Activated naive CD8-positive, alpha-beta T cell treated with anti-CD3 and anti-CD28 coated beads for 36 hours (primary cell): ENCODE data around the gene PRTFDC1. TPM values are rescaled to one million over a fixed set of nuclear protein-coding genes. Genes with fewer than 3 reads are reported as not detected.
"Not testable (repeated sequence)": the region's sequence is repeated elsewhere in the genome, so short reads cannot be mapped to it uniquely, and the experiment has no call there.

Experiments used
- DNase-seq: peaks from one replicate; pipeline ENCODE4 v3.0.0; 2021
- H3K27ac Mint-ChIP-seq: one replicate; pipeline ENCODE4 v1.8.0; 2022; ENCODE audit warnings: mild to moderate bottlenecking, moderate library complexity, mixed read lengths
- H3K27me3 Mint-ChIP-seq: one replicate; pipeline ENCODE4 v1.8.0; 2022; ENCODE audit warnings: mild to moderate bottlenecking, mixed read lengths
- H3K36me3 Mint-ChIP-seq: one replicate; pipeline ENCODE4 v1.8.0; 2021; ENCODE audit warnings: mild to moderate bottlenecking, mixed read lengths
- H3K4me1 Mint-ChIP-seq: one replicate; pipeline ENCODE4 v1.8.0; 2021; ENCODE audit warnings: mixed read lengths
- H3K4me3 Mint-ChIP-seq: one replicate; pipeline ENCODE4 v1.8.0; 2022; ENCODE audit warnings: mild to moderate bottlenecking, moderate library complexity, mixed read lengths
- H3K9me3 Mint-ChIP-seq: one replicate; pipeline ENCODE4 v1.8.0; 2022; ENCODE audit warnings: mixed read lengths
- total RNA-seq, 2 experiments: library from RNA; stranded (reverse); gene quantifications; one replicate each; pipeline ENCODE4 v1.2.3, GENCODE V29; 2021

Gene PRTFDC1
- total RNA-seq, 2 experiments from 2014 or later = 2.8 to 3.6 TPM

DNA sequence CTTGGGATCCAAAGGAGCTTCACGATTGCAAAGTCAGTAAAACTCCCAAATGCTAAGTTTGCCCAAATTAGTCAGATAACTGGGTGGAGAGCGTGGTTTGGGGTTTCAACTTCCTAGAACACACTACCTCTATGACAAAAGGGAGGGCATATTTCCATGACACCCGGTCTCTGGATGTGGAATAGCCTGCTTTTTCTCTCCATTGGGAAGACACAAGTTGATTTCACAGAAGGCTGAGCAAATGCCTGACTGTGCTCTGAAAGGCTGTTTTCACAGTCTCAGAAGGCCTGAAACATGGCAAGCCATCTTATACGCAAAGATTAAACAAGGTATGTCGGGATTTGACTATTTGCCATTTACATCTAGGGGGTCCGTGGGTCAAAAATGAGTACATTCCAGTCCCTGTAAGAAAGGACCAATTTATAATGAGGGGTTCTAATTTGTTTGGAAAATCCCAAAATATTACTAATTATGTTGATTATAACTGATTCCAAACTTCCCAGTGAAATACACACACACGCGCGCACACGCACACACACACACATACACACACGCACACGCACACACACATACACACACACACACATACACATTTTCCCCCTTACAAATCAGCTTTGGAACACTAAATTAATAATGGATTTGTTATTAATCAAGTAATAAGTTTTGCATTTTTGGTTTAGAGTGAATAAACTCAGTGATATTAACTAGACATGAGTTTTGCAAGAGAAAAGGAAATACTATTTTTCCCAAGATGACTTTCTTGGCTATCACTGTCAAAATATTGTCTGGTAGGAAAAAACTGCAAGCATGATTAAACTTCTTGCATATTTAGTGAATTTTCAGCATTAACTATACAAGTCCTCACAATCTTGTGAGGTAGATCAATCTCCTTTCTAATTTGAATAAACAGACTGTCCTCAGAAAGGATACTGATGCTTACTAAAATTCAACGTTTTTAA lies 105.0 kb downstream of the PRTFDC1 start:
- no peaks in the 10 kb centered on the region for H3K9me3 Mint-ChIP-seq
- peaks cover 3% of the 10 kb centered on the region for H3K4me1 Mint-ChIP-seq
- H3K27me3 Mint-ChIP-seq = no peaks in the 10 kb centered on the region
- no peaks in the 10 kb centered on the region for H3K36me3 Mint-ChIP-seq
- H3K4me3 Mint-ChIP-seq = no peak overlapping the region
- DNase-seq = no peak
- H3K27ac Mint-ChIP-seq = no peak overlapping the region

DNA sequence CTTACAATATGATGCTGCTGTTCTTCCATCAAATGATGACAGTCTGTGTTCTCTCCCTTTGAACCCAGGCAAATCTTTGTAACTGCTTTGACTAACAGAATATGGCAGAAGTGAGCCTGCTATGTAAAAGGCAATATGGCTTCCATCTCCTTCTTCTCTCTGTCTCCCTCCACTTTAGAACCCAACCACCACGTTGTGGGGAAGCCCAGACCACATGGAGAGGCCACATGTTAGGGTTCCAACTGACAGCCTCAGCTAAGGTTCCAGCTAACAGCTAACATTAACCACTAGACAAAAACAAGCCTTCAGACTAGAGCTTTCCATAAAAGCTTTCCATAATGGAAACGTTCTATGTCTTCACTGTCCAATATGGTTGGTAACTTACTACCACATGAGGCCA lies 107.7 kb downstream of the PRTFDC1 start:
- H3K27me3 Mint-ChIP-seq = no peaks in the 10 kb centered on the region
- peaks cover 3% of the 10 kb centered on the region for H3K4me1 Mint-ChIP-seq
- no peak overlapping the region for H3K27ac Mint-ChIP-seq
- DNase-seq = no peak
- H3K9me3 Mint-ChIP-seq = no peaks in the 10 kb centered on the region
- no peaks in the 10 kb centered on the region for H3K36me3 Mint-ChIP-seq
- H3K4me3 Mint-ChIP-seq = no peak overlapping the region

DNA sequence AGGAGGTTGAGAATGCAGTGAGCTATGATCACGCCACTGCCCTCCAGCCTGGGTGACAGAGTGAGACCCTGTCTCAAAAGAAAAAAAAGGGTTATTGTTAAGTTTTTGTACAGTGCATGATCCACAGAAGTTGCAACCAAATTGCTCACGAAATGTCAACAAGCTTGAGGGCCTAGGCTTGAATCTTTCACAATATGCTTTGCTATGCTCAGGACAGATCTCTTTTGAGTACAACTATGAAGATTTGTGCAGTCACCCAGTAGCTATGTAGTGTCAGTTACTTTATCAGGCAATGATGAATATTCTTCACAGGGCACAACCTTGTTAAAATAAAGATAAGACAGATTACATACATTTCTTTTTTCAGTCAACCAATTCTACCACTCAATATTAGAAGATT lies 109.2 kb downstream of the PRTFDC1 start:
- H3K9me3 Mint-ChIP-seq = no peaks in the 10 kb centered on the region
- peaks cover 3% of the 10 kb centered on the region for H3K4me1 Mint-ChIP-seq
- H3K36me3 Mint-ChIP-seq = no peaks in the 10 kb centered on the region
- H3K27ac Mint-ChIP-seq = no peak overlapping the region
- DNase-seq = no peak
- H3K27me3 Mint-ChIP-seq = no peaks in the 10 kb centered on the region
- no peak overlapping the region for H3K4me3 Mint-ChIP-seq

DNA sequence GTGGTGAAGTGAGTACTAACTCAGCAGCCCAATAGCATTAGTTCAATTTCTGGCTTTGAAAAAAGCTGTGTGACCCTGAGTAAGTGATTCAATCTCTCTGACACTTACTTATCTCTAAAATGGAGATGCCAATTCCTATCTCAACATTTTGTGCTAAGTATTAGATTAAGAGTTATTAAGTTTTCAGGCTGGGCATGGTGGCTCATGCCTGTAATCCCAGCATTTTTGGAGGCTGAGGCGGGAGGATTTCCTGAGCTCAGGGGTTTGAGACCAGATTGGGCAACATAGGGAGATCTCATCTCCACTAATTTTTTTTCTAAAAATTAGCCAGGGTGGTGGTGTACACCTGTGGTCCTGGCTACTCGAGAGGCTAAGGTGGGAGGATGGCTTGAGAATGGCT lies 109.5 kb downstream of the PRTFDC1 start:
- Mint-ChIP-seq H3K27ac (no peak overlapping the region), H3K36me3 (no peaks in the 10 kb centered on the region), H3K4me3 (no peak overlapping the region), H3K9me3 (peaks cover 1% of the 10 kb centered on the region), H3K27me3 (no peaks in the 10 kb centered on the region), H3K4me1 (peaks cover 3% of the 10 kb centered on the region)
- DNase-seq = no peak

DNA sequence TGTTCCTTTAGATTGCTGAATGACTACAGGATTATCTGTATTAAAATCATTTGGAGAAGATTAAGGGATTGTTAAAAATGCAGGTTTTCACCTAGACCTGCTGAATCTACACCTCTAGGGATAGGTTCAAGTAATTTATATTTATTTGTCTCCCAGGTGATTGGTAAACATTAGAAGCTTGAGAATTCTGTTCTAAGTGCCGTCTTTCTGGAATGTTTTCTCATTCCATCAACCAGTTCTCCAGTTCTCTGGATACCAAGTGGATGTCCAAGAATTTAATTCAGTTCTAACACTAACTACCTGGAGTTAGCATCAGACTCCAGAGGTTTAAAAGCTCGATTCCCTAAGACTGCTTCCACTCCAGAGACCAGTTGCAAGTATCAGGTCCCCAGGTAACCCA lies 110.9 kb downstream of the PRTFDC1 start:
- no peak for DNase-seq
- Mint-ChIP-seq H3K4me3 (no peak overlapping the region), H3K9me3 (peaks cover 14% of the 10 kb centered on the region), H3K4me1 (no peaks in the 10 kb centered on the region), H3K36me3 (no peaks in the 10 kb centered on the region), H3K27me3 (no peaks in the 10 kb centered on the region), H3K27ac (no peak overlapping the region)

DNA sequence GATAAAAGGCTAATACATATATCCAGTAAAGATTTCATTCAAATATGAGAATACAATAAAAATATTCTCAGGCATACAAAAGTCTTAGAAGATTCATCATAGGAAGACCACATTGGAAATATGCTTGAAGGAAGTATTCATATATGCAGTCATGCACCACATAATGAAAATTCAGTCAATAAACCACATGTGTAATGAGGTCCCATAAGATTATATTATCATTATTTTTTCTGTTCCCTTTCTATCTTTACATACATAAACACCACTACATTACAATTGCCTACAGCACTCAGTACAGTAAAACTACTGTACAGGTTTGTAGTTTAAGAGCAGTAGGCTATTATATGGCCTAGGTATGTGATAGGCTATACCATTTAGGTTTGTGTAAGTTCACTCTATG lies 111.6 kb downstream of the PRTFDC1 start:
- Mint-ChIP-seq H3K9me3 (peaks cover 15% of the 10 kb centered on the region), H3K36me3 (no peaks in the 10 kb centered on the region), H3K27me3 (no peaks in the 10 kb centered on the region), H3K4me1 (no peaks in the 10 kb centered on the region), H3K27ac (no peak overlapping the region), H3K4me3 (no peak overlapping the region)
- no peak for DNase-seq

DNA sequence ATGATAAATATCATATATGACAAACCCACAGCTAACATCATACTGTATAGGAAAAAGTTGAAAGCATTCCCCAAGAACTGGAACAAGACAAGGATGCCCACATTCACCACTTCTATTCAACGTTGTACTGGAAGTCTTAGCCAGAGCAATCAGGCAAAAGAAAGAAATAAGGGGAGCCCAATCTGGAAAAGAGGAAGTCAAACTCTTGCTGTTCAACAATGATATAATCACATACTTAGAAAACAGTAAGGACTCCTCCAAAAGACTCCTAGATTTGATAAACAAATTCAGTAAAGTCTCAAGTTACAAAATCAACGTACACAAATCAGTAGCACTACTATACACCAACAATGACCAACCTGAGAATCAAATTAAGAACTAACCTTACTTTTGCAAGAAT lies 114.6 kb downstream of the PRTFDC1 start:
- H3K4me1 Mint-ChIP-seq, DNase-seq, H3K27ac Mint-ChIP-seq, H3K36me3 Mint-ChIP-seq, H3K4me3 Mint-ChIP-seq, H3K27me3 Mint-ChIP-seq: not testable (repeated sequence)
- peaks cover 15% of the 10 kb centered on the region for H3K9me3 Mint-ChIP-seq

DNA sequence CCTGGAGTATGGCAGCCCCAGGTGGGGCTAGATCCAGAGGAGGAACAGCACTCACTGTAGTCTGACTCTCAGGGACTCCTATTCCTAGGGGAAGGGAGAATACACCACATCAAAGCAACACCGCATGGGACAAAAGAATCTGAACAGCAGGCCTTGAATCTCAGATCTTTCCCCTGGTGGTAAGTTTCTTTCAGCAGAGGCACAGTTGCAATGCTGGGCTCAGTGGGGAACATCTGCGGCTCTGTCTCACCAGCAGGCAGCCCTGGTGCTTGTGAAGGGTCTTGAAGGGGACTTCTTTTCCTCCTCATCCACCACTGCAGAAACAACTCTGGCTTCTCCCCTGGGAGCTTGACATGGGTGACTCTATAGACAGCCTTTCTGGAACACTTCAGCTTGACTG lies 117.5 kb downstream of the PRTFDC1 start:
- Mint-ChIP-seq H3K4me3 (no peak overlapping the region), H3K36me3 (no peaks in the 10 kb centered on the region), H3K27me3 (no peaks in the 10 kb centered on the region), H3K9me3 (peaks cover 19% of the 10 kb centered on the region), H3K27ac (no peak overlapping the region), H3K4me1 (no peaks in the 10 kb centered on the region)
- no peak for DNase-seq

DNA sequence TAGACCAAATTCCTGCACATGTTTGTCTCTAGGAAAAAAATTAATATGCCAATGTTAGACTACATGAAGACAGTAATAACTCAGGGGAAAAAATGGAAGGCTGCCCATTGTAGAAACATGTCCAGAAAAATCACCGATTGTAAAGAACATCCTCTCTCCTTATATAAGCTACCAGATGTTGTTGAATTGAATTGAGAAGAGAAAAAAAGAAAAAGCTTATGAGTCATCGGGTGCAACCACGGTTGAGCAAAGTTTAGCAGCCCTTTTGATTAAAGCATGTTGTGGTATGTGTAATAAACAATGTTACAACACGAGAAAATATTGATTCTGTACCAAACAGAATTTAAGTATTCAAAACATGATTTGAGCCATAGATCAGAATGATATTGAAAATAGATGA lies 126.4 kb downstream of the PRTFDC1 start:
- Mint-ChIP-seq H3K4me1 (peaks cover 40% of the 10 kb centered on the region), H3K27ac (peak overlapping the region; percentile 43)
- DNase-seq = no peak

DNA sequence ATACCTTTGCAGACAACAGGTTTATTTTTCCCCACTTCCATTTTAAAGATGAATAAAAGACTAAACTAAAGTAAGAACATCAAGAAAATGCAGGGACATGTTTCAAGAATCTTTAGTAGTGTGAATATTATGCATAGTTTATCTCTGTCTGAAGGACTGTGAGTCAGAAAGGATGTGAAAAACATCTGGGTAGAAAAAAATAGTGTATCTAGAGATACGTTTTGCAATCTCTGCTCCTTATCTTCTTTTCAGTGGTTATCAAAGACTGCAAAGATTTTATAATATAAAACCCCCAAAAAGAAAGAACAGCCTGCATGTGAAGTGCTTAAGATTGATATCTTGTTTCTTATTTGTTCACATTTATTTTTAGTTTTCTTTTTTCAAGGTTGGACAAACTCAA lies 126.9 kb downstream of the PRTFDC1 start:
- Mint-ChIP-seq H3K9me3 (no peaks in the 10 kb centered on the region), H3K27me3 (no peaks in the 10 kb centered on the region), H3K4me1 (peaks cover 40% of the 10 kb centered on the region), H3K27ac (no peak overlapping the region), H3K36me3 (peaks cover 6% of the 10 kb centered on the region), H3K4me3 (no peak overlapping the region)
- no peak for DNase-seq

More for the DNA sequence above, 126.4 kb downstream of the PRTFDC1 start:
- no peaks in the 10 kb centered on the region for H3K27me3 Mint-ChIP-seq
- H3K4me3 Mint-ChIP-seq = peak overlapping the region; percentile 0
- H3K9me3 Mint-ChIP-seq = no peaks in the 10 kb centered on the region
- peaks cover 6% of the 10 kb centered on the region for H3K36me3 Mint-ChIP-seq

DNA sequence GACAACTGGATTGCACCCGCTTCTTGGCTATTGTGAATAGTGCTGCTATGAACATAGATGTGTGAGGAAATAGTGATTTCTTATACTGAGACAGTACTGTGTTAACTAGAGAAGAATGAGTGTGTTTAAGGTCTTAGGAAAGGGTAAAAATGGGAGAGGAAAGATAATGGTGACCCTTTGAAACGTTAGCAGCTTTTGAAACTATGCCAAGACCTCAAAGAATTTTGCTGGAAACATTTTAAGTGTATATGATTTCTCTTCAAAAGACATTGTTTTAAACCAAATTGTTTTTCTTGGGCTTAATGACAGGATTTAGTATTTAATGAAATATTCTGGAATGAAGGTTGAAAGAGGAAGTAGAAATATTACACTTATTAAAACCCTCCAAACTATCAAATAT lies 127.9 kb downstream of the PRTFDC1 start:
- H3K4me3 Mint-ChIP-seq = no peak overlapping the region
- H3K4me1 Mint-ChIP-seq = peaks cover 40% of the 10 kb centered on the region
- H3K36me3 Mint-ChIP-seq = peaks cover 6% of the 10 kb centered on the region

DNA sequence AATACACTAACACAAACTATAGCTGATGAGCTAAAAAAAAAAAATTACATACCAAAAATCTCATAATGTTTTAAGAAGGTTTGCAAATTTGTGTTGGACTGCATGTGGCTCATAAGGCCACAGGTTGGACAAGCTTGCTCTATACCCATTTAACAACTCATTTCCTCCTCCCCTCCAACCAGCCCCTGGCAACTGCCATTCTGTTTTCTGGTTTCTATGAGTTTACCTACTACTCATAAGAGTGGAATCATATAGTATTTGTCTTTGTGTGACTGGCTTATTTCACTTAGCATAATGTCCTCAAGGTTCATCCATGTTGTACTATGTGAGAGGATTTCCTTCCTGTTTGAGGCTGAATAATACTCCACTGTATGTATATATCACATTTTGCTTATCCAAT lies 128.3 kb downstream of the PRTFDC1 start:
- peaks cover 6% of the 10 kb centered on the region for H3K36me3 Mint-ChIP-seq
- H3K27me3 Mint-ChIP-seq = no peaks in the 10 kb centered on the region
- H3K27ac Mint-ChIP-seq = peak overlapping the region; percentile 14
- no peak overlapping the region for H3K4me3 Mint-ChIP-seq
- no peak for DNase-seq
- H3K4me1 Mint-ChIP-seq = peaks cover 40% of the 10 kb centered on the region
- H3K9me3 Mint-ChIP-seq = no peaks in the 10 kb centered on the region

More for the DNA sequence above, 127.9 kb downstream of the PRTFDC1 start:
- no peaks in the 10 kb centered on the region for H3K9me3 Mint-ChIP-seq
- no peak overlapping the region for H3K27ac Mint-ChIP-seq
- DNase-seq = no peak
- H3K27me3 Mint-ChIP-seq = no peaks in the 10 kb centered on the region

DNA sequence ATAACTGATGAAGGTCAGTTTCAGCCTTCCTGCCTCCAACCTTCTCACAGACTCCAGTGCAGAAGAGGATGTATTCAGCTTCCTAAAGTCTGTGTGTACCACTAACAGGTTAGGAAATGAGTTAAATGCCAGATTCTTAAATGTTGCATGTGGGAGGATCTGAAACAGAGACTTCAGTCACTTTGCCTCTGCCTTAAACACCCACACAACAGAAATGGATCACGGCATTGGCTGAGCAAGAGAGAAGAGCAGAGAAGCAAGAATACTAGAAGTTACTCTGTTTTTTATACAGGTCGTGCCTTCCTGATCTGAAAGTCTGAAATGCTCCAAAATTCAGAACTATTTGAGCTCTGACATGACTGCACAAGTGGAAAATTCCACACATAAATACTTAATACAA lies 129.8 kb downstream of the PRTFDC1 start:
- Mint-ChIP-seq H3K4me3 (no peak overlapping the region), H3K27me3 (no peaks in the 10 kb centered on the region), H3K36me3 (peaks cover 3% of the 10 kb centered on the region), H3K9me3 (no peaks in the 10 kb centered on the region), H3K4me1 (peaks cover 38% of the 10 kb centered on the region), H3K27ac (no peak overlapping the region)
- DNase-seq = peak; percentile 38

DNA sequence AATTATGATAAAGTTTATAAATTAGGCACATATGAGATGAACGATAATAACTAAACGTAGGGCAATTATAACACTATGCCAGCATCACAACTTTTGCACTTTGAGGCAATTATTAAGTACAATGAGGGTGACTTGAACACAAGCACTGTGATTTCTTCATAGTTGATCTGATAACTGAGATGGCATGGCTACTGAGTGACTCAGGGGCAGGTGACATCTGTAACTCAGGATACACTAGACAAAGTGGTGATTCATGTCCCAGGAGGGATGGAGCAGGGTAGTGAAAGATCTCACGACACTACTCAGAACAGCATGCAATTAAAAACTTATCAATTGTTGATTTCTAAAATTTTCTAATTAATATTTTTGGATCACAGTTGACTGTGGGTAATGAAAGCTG lies 130.4 kb downstream of the PRTFDC1 start:
- H3K4me1 Mint-ChIP-seq = peaks cover 38% of the 10 kb centered on the region
- H3K9me3 Mint-ChIP-seq = peaks cover 1% of the 10 kb centered on the region
- DNase-seq = no peak
- no peak overlapping the region for H3K4me3 Mint-ChIP-seq
- peaks cover 3% of the 10 kb centered on the region for H3K36me3 Mint-ChIP-seq
- H3K27ac Mint-ChIP-seq = no peak overlapping the region
- H3K27me3 Mint-ChIP-seq = no peaks in the 10 kb centered on the region

DNA sequence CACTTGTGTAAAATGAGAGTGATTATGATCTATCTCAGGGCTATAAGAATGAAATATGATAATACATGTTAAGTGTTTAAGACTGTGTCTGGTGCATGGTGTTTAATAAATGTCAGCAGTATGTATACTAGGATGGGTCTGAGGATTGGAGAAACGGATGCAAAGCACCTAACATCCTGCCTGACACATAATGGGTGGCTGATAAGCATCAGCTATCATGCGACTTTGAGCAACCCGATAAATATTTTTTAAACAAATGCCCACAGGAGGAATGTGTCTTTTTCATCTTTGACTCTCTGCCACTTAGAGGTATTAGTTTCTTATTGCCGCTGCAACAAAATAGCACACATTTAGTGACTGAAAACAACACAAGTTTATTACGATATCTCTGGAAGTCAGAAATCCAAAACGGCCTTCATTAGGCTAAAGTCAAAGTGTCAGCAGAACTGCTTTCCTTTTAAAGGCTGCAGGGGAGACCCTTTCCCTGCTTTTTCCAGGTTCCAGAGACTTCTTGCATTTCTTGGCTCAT lies 135.5 kb downstream of the PRTFDC1 start:
- H3K4me3 Mint-ChIP-seq = no peak overlapping the region
- DNase-seq = no peak
- peaks cover 1% of the 10 kb centered on the region for H3K9me3 Mint-ChIP-seq
- no peaks in the 10 kb centered on the region for H3K36me3 Mint-ChIP-seq
- no peaks in the 10 kb centered on the region for H3K27me3 Mint-ChIP-seq
- H3K4me1 Mint-ChIP-seq = peaks cover 11% of the 10 kb centered on the region
- H3K27ac Mint-ChIP-seq = no peak overlapping the region
